ENCODE results near the gene MMP19.
A peak's percentile ranks its signal among the peaks of the same experiment; 100 is the strongest.
"Not testable (repeated sequence)": the region's sequence is repeated elsewhere in the genome, so short reads cannot be mapped to it uniquely, and the experiment has no call there.

Gene MMP19

DNA sequence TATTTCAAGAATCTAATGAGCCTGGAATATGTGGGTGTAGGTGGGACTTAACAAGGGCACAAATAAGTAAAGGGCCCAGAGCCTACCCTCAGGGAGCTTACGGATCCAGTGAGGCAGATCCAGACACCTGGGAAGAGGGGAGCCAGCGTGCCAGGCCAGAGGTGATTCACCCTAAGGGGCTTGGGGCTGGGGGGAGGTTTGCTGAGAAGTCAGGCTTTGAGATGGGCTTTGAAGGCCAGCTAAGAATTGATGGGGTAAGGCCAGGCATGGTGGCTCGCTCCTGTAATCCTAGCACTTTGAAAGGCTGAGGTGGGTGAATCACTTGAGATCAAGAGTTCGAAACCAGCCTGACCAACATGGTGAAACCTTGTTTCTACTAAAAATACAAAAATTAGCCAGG lies 695 bp upstream of the MMP19 start:
- no peak for DNase-seq

- DNase-seq: no peak
Observed at GRCh38 chr12:55840581-55841351, 2.0 kb downstream of the MMP19 start.

GRCh38 chr12:55839345-55840140 lies 3.2 kb downstream of the MMP19 start:
- no peak for DNase-seq

- no peak for DNase-seq
Observed at GRCh38 chr12:55838361-55838760, 4.4 kb downstream of the MMP19 start.

- not testable (repeated sequence) for DNase-seq
Observed at GRCh38 chr12:55834400-55834799, 8.3 kb downstream of the MMP19 start.

- no peak for DNase-seq
Observed at GRCh38 chr12:55833056-55833455, 9.7 kb downstream of the MMP19 start.

DNA sequence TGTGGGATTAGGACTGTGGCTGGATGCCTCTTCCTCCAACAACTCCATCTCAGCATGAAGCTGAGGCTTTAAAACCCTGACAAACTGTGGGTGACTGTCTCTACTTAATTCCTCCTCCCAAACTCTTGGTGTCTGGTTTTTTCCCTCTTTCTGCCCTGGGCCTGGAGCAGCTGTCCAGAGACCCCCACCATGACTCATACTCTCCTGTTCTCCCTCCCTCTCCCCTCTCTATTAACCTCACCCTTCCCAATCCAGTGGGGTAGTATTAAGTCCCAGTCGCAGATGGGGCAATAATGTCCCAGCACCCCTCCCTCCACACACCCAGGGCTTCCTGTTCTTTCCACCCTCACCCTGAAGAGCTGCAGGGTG lies 11.3 kb downstream of the MMP19 start:
- no peak for DNase-seq

GRCh38 chr12:55830601-55831446 lies 11.9 kb downstream of the MMP19 start:
- DNase-seq: peak; percentile 32

- peak; percentile 20 for DNase-seq
Observed at GRCh38 chr12:55829967-55830600, 12.7 kb downstream of the MMP19 start.

- no peak for DNase-seq
Observed at GRCh38 chr12:55828357-55828756, 14.4 kb downstream of the MMP19 start.

DNA sequence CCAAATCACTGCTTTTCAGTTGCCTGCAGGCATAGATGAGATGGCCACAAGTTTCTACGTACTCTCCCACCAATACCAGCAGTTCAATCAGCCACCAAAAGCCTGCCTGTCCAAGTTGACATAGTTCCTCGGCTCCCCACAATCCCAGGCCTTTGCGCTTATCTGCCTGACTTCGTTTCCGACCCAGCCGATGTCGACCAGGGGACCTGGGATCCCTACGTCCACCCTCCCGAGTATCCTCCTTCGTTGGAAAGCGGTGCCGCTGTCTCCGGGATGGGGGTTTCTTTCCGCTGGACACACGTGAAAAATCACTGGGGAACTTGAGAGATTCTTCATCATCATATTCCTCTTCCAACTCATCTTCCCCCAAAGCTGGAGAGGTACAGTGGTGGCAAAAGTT lies 14.9 kb downstream of the MMP19 start:
- DNase-seq: no peak

GRCh38 chr12:55824726-55825125 lies 18.0 kb downstream of the MMP19 start:
- no peak for DNase-seq

GRCh38 chr12:55823419-55823818 lies 19.3 kb downstream of the MMP19 start:
- DNase-seq: no peak

DNA sequence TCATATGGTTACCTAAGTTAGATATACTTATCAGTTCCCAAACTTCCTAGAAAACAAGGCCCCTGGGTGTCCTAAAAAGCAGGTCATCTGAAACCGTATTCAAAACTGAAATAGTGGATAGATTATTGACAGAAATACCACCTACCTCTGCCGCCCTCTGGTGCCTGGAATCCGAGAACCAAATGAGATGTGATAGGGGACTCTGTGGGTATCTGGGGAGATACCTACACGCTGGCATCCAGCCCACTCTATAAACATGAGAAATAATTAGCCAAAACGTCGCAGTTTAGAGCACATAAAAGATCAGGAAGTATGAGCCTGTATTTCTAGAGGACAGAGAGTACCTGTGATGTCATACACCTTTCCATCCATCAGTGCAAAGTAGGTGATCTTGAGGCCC lies 20.5 kb downstream of the MMP19 start:
- DNase-seq: no peak

DNA sequence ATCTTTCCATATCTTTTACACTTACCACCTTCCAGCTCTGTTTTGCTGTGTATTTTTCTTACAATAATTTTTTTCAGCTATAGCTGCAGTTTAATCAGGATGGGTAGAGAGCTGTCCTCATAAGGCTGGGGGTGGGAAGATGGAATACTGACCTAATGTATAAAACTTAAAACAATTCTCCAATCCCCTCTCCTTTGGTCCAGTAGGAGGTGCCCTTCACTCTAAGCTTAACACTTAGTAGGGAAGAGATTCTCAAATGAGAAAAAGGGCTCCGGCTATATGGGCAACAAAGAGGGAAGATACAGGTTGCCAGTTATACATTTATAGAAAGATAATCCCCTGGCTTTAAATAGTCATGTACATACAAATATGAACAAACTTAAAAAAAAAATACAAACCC lies 22.1 kb downstream of the MMP19 start:
- no peak for DNase-seq

- no peak for DNase-seq
Observed at GRCh38 chr12:55818886-55819285, 23.9 kb downstream of the MMP19 start.

GRCh38 chr12:55818140-55818728 lies 24.5 kb downstream of the MMP19 start:
- no peak for DNase-seq

DNA sequence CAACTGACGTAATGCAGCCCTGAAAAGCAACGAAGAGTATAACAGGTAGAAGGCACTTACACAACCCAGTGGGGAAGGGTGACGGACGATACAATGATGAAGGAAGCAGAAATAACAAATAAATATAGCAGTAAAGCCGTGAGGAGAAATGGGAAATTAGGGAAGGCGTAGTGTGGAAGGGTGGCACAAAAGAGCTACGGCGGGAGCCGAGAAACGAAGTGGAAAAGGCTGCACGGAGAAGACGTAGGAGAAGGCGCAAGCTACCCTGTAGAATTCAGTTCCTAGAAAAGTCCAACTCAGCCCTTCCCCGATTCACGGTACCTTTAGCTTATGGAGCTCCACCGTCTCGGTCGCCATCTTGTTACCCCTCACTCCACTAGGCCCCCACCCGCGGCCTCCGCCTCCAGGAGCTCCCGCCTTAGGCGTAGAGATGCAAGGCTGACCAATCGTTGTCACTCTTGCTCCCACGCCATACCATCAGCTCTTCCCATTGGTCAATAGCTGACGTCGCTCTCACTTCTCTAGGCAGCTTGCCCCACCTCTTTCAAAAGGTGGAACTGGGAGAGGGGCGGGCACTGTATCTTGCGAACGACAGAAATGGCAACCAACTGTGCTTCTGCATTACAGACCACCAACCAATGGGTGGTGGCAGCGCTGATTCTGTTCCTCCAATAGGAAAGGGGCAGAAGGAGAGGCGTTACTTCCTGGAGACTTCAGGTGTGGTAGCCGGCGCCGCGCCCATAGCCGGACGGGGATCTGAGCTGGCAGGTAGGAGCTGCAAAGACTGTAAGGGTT lies 25.2 kb downstream of the MMP19 start, which contains the start of the genes ORMDL2 and SARNP:
TSS of gene ORMDL2 (plus strand) at position 697 of the 795 bp plus-strand sequence. CDS start 959 bp downstream, outside the sequence.
TSS of gene SARNP (minus strand) at position 380 of the 795 bp plus-strand sequence. CDS start at position 357, 23 bp downstream.
- peak; percentile 93 for DNase-seq

GRCh38 chr12:55816881-55817344 lies 25.8 kb downstream of the MMP19 start:
- DNase-seq: no peak

DNA sequence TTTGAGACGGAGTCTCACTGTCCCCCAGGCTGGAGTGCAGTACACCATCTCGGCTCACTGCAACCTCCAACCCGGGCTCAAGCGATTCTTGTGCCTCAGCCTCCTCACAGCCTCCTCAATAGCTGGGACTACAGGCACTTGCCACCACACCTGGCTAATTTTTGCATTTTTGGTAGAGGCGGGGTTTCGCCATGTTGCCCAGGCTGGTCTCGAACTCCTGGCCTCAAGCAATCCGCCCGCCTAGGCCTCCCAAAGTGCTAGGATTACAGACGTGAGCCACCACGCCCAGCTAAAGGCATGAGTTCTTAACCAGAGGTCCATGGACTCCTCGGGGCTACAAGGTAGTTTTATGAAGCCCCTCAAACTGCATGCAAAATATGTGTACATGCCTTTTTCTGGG lies 27.3 kb downstream of the MMP19 start:
- DNase-seq: no peak

- DNase-seq: no peak
Observed at GRCh38 chr12:55814257-55814656, 28.5 kb downstream of the MMP19 start.

Data from effector CD8-positive, alpha-beta T cell (primary cell).